H1 (cell line): ENCODE measurements around the gene C2orf81. TPM values are rescaled to one million over a fixed set of nuclear protein-coding genes. Genes with fewer than 3 reads are reported as not detected.

Source experiments
- CTCF ChIA-PET: fragments of 300-600 bp; sonication (Branson Sonifier 250); formaldehyde crosslinking; loops from one replicate; lab custom pipeline; 2021; ENCODE audit not compliant: partially characterized antibody; lab: Charles Lee
- POLR2A ChIA-PET: fragments of 300-600 bp; sonication (Branson Sonifier 250); formaldehyde crosslinking; loops from one replicate; lab custom pipeline; 2021; ENCODE audit warnings: inconsistent platforms; ENCODE audit not compliant: partially characterized antibody; lab: Charles Lee
- DNase-seq, 2 experiments: peaks; one replicate each; pipeline versions ENCODE4 v3.0.0 to v3.0.0-alpha.2; 2010 to 2022; ENCODE audit warnings: low spot score in 2 of 2, low read depth in 1 of 2, mixed read lengths in 1 of 2
- FAIRE-seq: peaks from 2 replicates; lab custom pipeline; 2011; peaks lifted over from hg19 to GRCh38; lab: Jason Lieb, UNC
- H2AFZ ChIP-seq: 2 replicates; pipeline ENCODE4 v1.8.1; 2012; ENCODE audit warnings: low read length, inconsistent platforms
- H2AK5ac ChIP-seq: 2 replicates; pipeline ENCODE4 v1.6.1; 2013; ENCODE audit warnings: low read depth, low read length
- H2BK120ac ChIP-seq: replicated peaks from 2 replicates; pipeline ENCODE3; 2013; ENCODE audit warnings: low read depth, low read length, inconsistent platforms
- H2BK12ac ChIP-seq: 2 replicates; pipeline ENCODE4 v1.6.1; 2013; ENCODE audit warnings: low read depth, low read length
- H2BK15ac ChIP-seq: 2 replicates; pipeline ENCODE4 v1.6.1; 2013; ENCODE audit warnings: low read length
- H2BK20ac ChIP-seq: 2 replicates; pipeline ENCODE4 v1.6.1; 2013; ENCODE audit warnings: low read length
- H2BK5ac ChIP-seq: 2 replicates; pipeline ENCODE4 v1.6.1; 2013; ENCODE audit warnings: low read depth, low read length
- H3K14ac ChIP-seq: 2 replicates; pipeline ENCODE4 v1.6.1; 2013; ENCODE audit warnings: inconsistent platforms; ENCODE audit not compliant: insufficient read length
- H3K18ac ChIP-seq: 2 replicates; pipeline ENCODE4 v1.6.1; 2013; ENCODE audit warnings: low read length; ENCODE audit errors: extremely low read depth
- H3K23ac ChIP-seq: 2 replicates; pipeline ENCODE4 v1.6.1; 2013; ENCODE audit warnings: inconsistent platforms; ENCODE audit not compliant: insufficient read length
- H3K23me2 ChIP-seq: 2 replicates; pipeline ENCODE4 v1.6.1; 2013; ENCODE audit warnings: low read depth, low read length
- H3K27ac ChIP-seq: 2 replicates; pipeline ENCODE4 v1.6.1; 2011; ENCODE audit warnings: low read depth, low read length, inconsistent platforms
- H3K27me3 ChIP-seq, 4 experiments: replicated peaks in 1 of 4; 1 replicate in 1 of 4; 2 replicates in 3 of 4; pipeline versions ENCODE4 v1.6.1 to v1.8.1; 2011 to 2013; ENCODE audit warnings: low read length in 3 of 4, mild to moderate bottlenecking in 3 of 4, inconsistent platforms in 2 of 4, mixed read lengths in 2 of 4, moderate library complexity in 1 of 4; ENCODE audit not compliant: control insufficient read depth in 3 of 4, insufficient read depth in 3 of 4; ENCODE audit errors: extremely low read depth in 1 of 4
- H3K36me3 ChIP-seq, 4 experiments: 2 replicates each; pipeline versions ENCODE4 v1.6.1 to v1.8.1; 2011 to 2013; ENCODE audit warnings: mild to moderate bottlenecking in 4 of 4, low read length in 3 of 4, moderate library complexity in 2 of 4, control low read depth in 1 of 4, inconsistent platforms in 1 of 4; ENCODE audit not compliant: insufficient read depth in 4 of 4, control insufficient read depth in 2 of 4
- H3K4ac ChIP-seq: replicated peaks from 2 replicates; pipeline ENCODE3; 2013; ENCODE audit warnings: low read length, low read depth, mixed read lengths, inconsistent platforms; ENCODE audit not compliant: insufficient read length
- H3K4me1 ChIP-seq, 4 experiments: replicated peaks in 1 of 4; 1 replicate in 1 of 4; 2 replicates in 3 of 4; pipeline versions ENCODE4 v1.6.1 to v1.8.1; 2011 to 2013; ENCODE audit warnings: low read length in 3 of 4, inconsistent platforms in 2 of 4, mixed read lengths in 1 of 4; ENCODE audit not compliant: insufficient read depth in 4 of 4, control insufficient read depth in 3 of 4
- H3K4me2 ChIP-seq, 2 experiments: 2 replicates each; pipeline versions ENCODE4 v1.6.1 to v1.8.1; 2011 to 2013; ENCODE audit warnings: low read depth in 2 of 2, low read length in 2 of 2, control low read depth in 1 of 2, inconsistent platforms in 1 of 2, mild to moderate bottlenecking in 1 of 2; ENCODE audit not compliant: insufficient read depth in 1 of 2
- H3K4me3 ChIP-seq, 4 experiments: fragments of 200-600, 300-600 bp in 1 of 4; sonication (generic), shearing (Covaris generic), sonication (Bioruptor Twin) in 1 of 4; 2 replicates each; pipeline versions ENCODE4 v1.5.1 to v1.8.1; 2011 to 2016; ENCODE audit warnings: low read length in 4 of 4, low read depth in 3 of 4, control low read depth in 2 of 4, inconsistent platforms in 2 of 4, mild to moderate bottlenecking in 2 of 4, mixed read lengths in 1 of 4, moderate library complexity in 1 of 4; ENCODE audit not compliant: insufficient read depth in 2 of 4; ENCODE audit errors: extremely low read depth in 1 of 4
- H3K56ac ChIP-seq: replicated peaks from 2 replicates; pipeline ENCODE3; 2013; ENCODE audit warnings: low read depth, mild to moderate bottlenecking, mixed read lengths, low read length, inconsistent platforms; ENCODE audit not compliant: insufficient read length
- H3K79me1 ChIP-seq: 2 replicates; pipeline ENCODE4 v1.6.1; 2013; ENCODE audit warnings: low read depth, low read length, control low read depth
- H3K79me2 ChIP-seq, 2 experiments: 2 replicates each; pipeline versions ENCODE4 v1.6.1 to v1.8.1; 2012 to 2013; ENCODE audit warnings: low read length in 2 of 2, mild to moderate bottlenecking in 2 of 2, inconsistent platforms in 1 of 2; ENCODE audit not compliant: insufficient read depth in 2 of 2, control insufficient read depth in 1 of 2
- H3K9ac ChIP-seq, 4 experiments: replicated peaks in 1 of 4; 1 replicate in 1 of 4; 2 replicates in 3 of 4; pipeline versions ENCODE4 v1.6.1 to v1.8.1; 2011 to 2013; ENCODE audit warnings: low read depth in 3 of 4, low read length in 3 of 4, control low read depth in 2 of 4, mild to moderate bottlenecking in 2 of 4, moderate library complexity in 2 of 4, inconsistent platforms in 1 of 4; ENCODE audit errors: extremely low read depth in 1 of 4
- H3K9me3 ChIP-seq, 2 experiments: 2 replicates each; pipeline versions ENCODE4 v1.6.1 to v1.8.1; 2012 to 2013; ENCODE audit warnings: mild to moderate bottlenecking in 2 of 2, moderate library complexity in 2 of 2, control low read depth in 1 of 2, inconsistent platforms in 1 of 2, low read depth in 1 of 2, low read length in 1 of 2, mixed read lengths in 1 of 2; ENCODE audit not compliant: insufficient read depth in 2 of 2
- H4K20me1 ChIP-seq, 2 experiments: replicated peaks in 1 of 2; 2 replicates each; pipeline versions ENCODE3 to v1.8.1; 2011 to 2013; ENCODE audit warnings: inconsistent platforms in 2 of 2, low read length in 2 of 2, mild to moderate bottlenecking in 1 of 2; ENCODE audit not compliant: insufficient read depth in 2 of 2, control insufficient read depth in 1 of 2
- H4K5ac ChIP-seq: 2 replicates; pipeline ENCODE4 v1.6.1; 2013; ENCODE audit warnings: low read length, low read depth, mixed read lengths, inconsistent platforms; ENCODE audit not compliant: insufficient read length
- H4K8ac ChIP-seq: 2 replicates; pipeline ENCODE4 v1.8.0; 2013; ENCODE audit warnings: mild to moderate bottlenecking, moderate library complexity, low read length, inconsistent platforms; ENCODE audit not compliant: insufficient read depth; ENCODE audit errors: extremely low read depth
- H4K91ac ChIP-seq: replicated peaks from 2 replicates; pipeline ENCODE3; 2013; ENCODE audit warnings: low read length, mixed read lengths, inconsistent platforms; ENCODE audit not compliant: insufficient read length
- CBX5 ChIP-seq: fragments of 300-800, 300-1000 bp; sonication (generic); IDR thresholded peaks from 2 replicates; pipeline ENCODE4 v1.7.1; 2016; ENCODE audit warnings: antibody characterized with exemption, low read length, low read depth
- E2F6 ChIP-seq: IDR thresholded peaks from 2 replicates; pipeline ENCODE4 v1.6.1; 2012; ENCODE audit warnings: inconsistent platforms
- GTF2F1 ChIP-seq: IDR thresholded peaks from 2 replicates; pipeline ENCODE4 v1.6.1; 2012; ENCODE audit warnings: low read depth, low read length, improper control_type of control experiment, borderline replicate concordance
- HDAC2 ChIP-seq, 2 experiments: fragments of 300-600 bp in 1 of 2; sonication (generic) in 1 of 2; IDR thresholded peaks; 2 replicates each; pipeline ENCODE4 v1.6.1; 2011 to 2012; ENCODE audit warnings: low read depth in 2 of 2, low read length in 2 of 2, mild to moderate bottlenecking in 2 of 2, moderate library complexity in 2 of 2, borderline replicate concordance in 1 of 2, inconsistent platforms in 1 of 2
- NANOG ChIP-seq: IDR thresholded peaks from 2 replicates; pipeline ENCODE4 v1.6.1; 2011; ENCODE audit warnings: low read length, low read depth, mild to moderate bottlenecking, inconsistent platforms; ENCODE audit not compliant: insufficient read depth, poor library complexity, severe bottlenecking
- RXRA ChIP-seq: IDR thresholded peaks from 2 replicates; pipeline ENCODE4 v1.6.1; 2011; ENCODE audit warnings: low read depth, mild to moderate bottlenecking, low read length, moderate library complexity; ENCODE audit not compliant: insufficient read depth
- SP4 ChIP-seq: IDR thresholded peaks from 2 replicates; pipeline ENCODE4 v1.6.1; 2012; ENCODE audit warnings: low read length, inconsistent platforms
- TAF1 ChIP-seq: IDR thresholded peaks from 2 replicates; pipeline ENCODE4 v1.6.1; 2011; ENCODE audit warnings: mild to moderate bottlenecking, low read depth, low read length
- TBP ChIP-seq: IDR thresholded peaks from 2 replicates; pipeline ENCODE4 v1.6.1; 2011; ENCODE audit warnings: low read depth, low read length, improper control_type of control experiment
- WGBS, 2 experiments: shearing (Covaris generic) in 1 of 2; methylation state at CpG; one replicate each; pipeline versions ENCODE4 v1.1.6 to v1.1.7; 2013 to 2015; ENCODE audit warnings: low lambda C conversion rate in 2 of 2, mixed read lengths in 2 of 2, inconsistent platforms in 1 of 2, low coverage in 1 of 2, missing lambda C conversion rate in 1 of 2; ENCODE audit not compliant: insufficient replicate concordance in 2 of 2, insufficient coverage in 1 of 2, insufficient read length in 1 of 2; ENCODE audit errors: extremely low coverage in 1 of 2, missing lambda C conversion rate in 1 of 2; 5-methylcytosine and 5-hydroxymethylcytosine counted together
- polyA plus RNA-seq, 7 experiments: library from polyadenylated mRNA; depleted of rRNA in 3 of 7; stranded (reverse) in 5 of 7; unstranded in 2 of 7; fragments of >200 nt in 5 of 7; fragments of 200-250 nt in 2 of 7; gene quantifications; 1 replicate in 5 of 7; 2 replicates in 1 of 7; 4 replicates in 1 of 7; pipeline versions ENCODE4 v1.2.1 to v1.2.3, GENCODE V29; 2011 to 2013; ENCODE audit warnings: missing spikeins in 2 of 7, mixed read lengths in 2 of 7
- total RNA-seq: library from RNA; stranded (reverse); fragmentation: NEBNext Ultra II Directional; extraction: Animal tissue kit (Norgen Biotek cat#: 25700); gene quantifications from 2 replicates; pipeline ENCODE4 v1.2.1, GENCODE V29; 2021

C2orf81 gene
- total and polyA plus RNA-seq, 2 of the 8 experiments (the other 6 are each of a cell fraction or from before 2014, with no cell fraction given): 1.6 to 3.3 TPM

GRCh38 chr2:74384051-74384450, 37.4 kb downstream of the C2orf81 start:
- CTCF ChIA-PET: no interaction called here
- H3K4me3 ChIP-seq: no peak overlapping the region
- H3K9me3 ChIP-seq: no peaks in the 10 kb centered on the region
- no peak overlapping the region for H2BK12ac ChIP-seq
- H3K4me1 ChIP-seq: peaks cover 0 to 9% (median 7%) of the 10 kb centered on the region in 4 experiments; a peak in 6 of 7 replicates
- no peak overlapping the region for H3K18ac ChIP-seq
- H2AK5ac ChIP-seq: no peak overlapping the region
- FAIRE-seq: no peak
- peaks cover 15 to 25% of the 10 kb centered on the region in 2 experiments for H4K20me1 ChIP-seq
- H3K23ac ChIP-seq: no peak overlapping the region
- H3K9ac ChIP-seq: no peak overlapping the region
- no peak overlapping the region for H2BK120ac ChIP-seq
- H2AFZ ChIP-seq: no peak overlapping the region
- H2BK15ac ChIP-seq: no peak overlapping the region
- no peak overlapping the region for H4K91ac ChIP-seq
- POLR2A ChIA-PET: interaction anchor here (0.6 kb wide), 1 partner anchor 18 kb away, joined by 3 read pairs; no protein-coding TSS in a partner anchor
- no peak overlapping the region for H3K56ac ChIP-seq
- H3K36me3 ChIP-seq: peaks cover 0 to 5% (median 2%) of the 10 kb centered on the region in 4 experiments; a peak in 4 of 8 replicates
- H4K5ac ChIP-seq: no peak overlapping the region
- H3K27ac ChIP-seq: no peak overlapping the region
- no peak for DNase-seq
- H2BK5ac ChIP-seq: no peak overlapping the region
- H3K4me2 ChIP-seq: no peak overlapping the region
- H3K14ac ChIP-seq: no peak overlapping the region
- WGBS, 2 experiments: 91% methylated on average over 3 of the region's 3 CpGs; no CpG with 5 or more reads in 1 of the 2 experiments
- H3K4ac ChIP-seq: no peak overlapping the region
- H3K23me2 ChIP-seq: no peaks in the 10 kb centered on the region
- H3K79me1 ChIP-seq: peaks cover 33% of the 10 kb centered on the region
- H2BK20ac ChIP-seq: no peak overlapping the region
- H4K8ac ChIP-seq: no peak overlapping the region
- H3K79me2 ChIP-seq: peaks cover 5 to 80% of the 10 kb centered on the region in 2 experiments
- H3K27me3 ChIP-seq: no peaks in the 10 kb centered on the region
- TF ChIP-seq SP4 (no peak), RXRA (no peak), CBX5 (no peak), TBP (no peak), E2F6 (no peak), GTF2F1 (no peak), NANOG (no peak), TAF1 (no peak), HDAC2 (IDR thresholded peaks at IDR 0.05; ENCODE audit: borderline replicate concordance in 1 of 2, low read depth in 2 of 2, low read length in 2 of 2) (no peak)
